Keratinocyte (primary cell): Measurements from ENCODE around the gene GIT2. TPM values are rescaled to one million over a fixed set of nuclear protein-coding genes. Genes with fewer than 3 reads are reported as not detected.

Source experiments
- DNase-seq: peaks from one replicate; pipeline ENCODE4 v3.0.0-alpha.2; 2011; ENCODE audit warnings: low read depth, missing footprints, low spot score
- FAIRE-seq: peaks from 2 replicates; lab custom pipeline; 2011; peaks lifted over from hg19 to GRCh38; lab: Jason Lieb, UNC
- H2AFZ ChIP-seq: 2 replicates; pipeline ENCODE4 v1.6.0; 2012; ENCODE audit warnings: low read length, control low read depth, inconsistent platforms; ENCODE audit not compliant: control insufficient read depth
- H3K27ac ChIP-seq: 2 replicates; pipeline ENCODE4 v1.5.1; 2011; ENCODE audit warnings: low read length; ENCODE audit not compliant: control insufficient read depth, insufficient read depth
- H3K27me3 ChIP-seq: 3 replicates; pipeline ENCODE4 v1.6.0; 2011; ENCODE audit warnings: low read length; ENCODE audit not compliant: control insufficient read depth, insufficient read depth; ENCODE audit errors: extremely low read depth
- H3K36me3 ChIP-seq, 2 experiments: 2 replicates in 1 of 2; 3 replicates in 1 of 2; pipeline ENCODE4 v1.5.1; 2011; ENCODE audit warnings: low read length in 2 of 2, mild to moderate bottlenecking in 1 of 2; ENCODE audit not compliant: control insufficient read depth in 2 of 2, insufficient read depth in 2 of 2; ENCODE audit errors: extremely low read depth in 1 of 2
- H3K4me1 ChIP-seq: 3 replicates; pipeline ENCODE4 v1.5.1; 2011; ENCODE audit warnings: low read length; ENCODE audit not compliant: control insufficient read depth, insufficient read depth; ENCODE audit errors: extremely low read depth
- H3K4me2 ChIP-seq: 3 replicates; pipeline ENCODE4 v1.6.0; 2011; ENCODE audit warnings: low read depth, low read length; ENCODE audit not compliant: control insufficient read depth, insufficient read depth; ENCODE audit errors: extremely low read depth
- H3K4me3 ChIP-seq, 3 experiments: fragments of 200-600 bp in 1 of 3; sonication (generic) in 1 of 3; 2 replicates in 2 of 3; 3 replicates in 1 of 3; pipeline ENCODE4 v1.5.1; 2011 to 2016; ENCODE audit warnings: low read length in 3 of 3, mild to moderate bottlenecking in 3 of 3, control low read depth in 2 of 3, inconsistent platforms in 1 of 3, low read depth in 1 of 3, mixed read lengths in 1 of 3, mixed run types in 1 of 3, moderate library complexity in 1 of 3; ENCODE audit not compliant: control insufficient read depth in 2 of 3, insufficient read depth in 2 of 3; ENCODE audit errors: extremely low read depth in 1 of 3
- H3K79me2 ChIP-seq: 2 replicates; pipeline ENCODE4 v1.6.0; 2012; ENCODE audit warnings: low read length; ENCODE audit not compliant: control insufficient read depth, insufficient read depth
- H3K9ac ChIP-seq: 3 replicates; pipeline ENCODE4 v1.6.0; 2011; ENCODE audit warnings: low read length; ENCODE audit not compliant: control insufficient read depth, insufficient read depth; ENCODE audit errors: extremely low read depth
- H3K9me1 ChIP-seq: 3 replicates; pipeline ENCODE4 v1.6.0; 2011; ENCODE audit warnings: low read length; ENCODE audit not compliant: control insufficient read depth, insufficient read depth; ENCODE audit errors: extremely low read depth
- H3K9me3 ChIP-seq: 2 replicates; pipeline ENCODE4 v1.5.1; 2012; ENCODE audit warnings: low read depth, low read length; ENCODE audit not compliant: control insufficient read depth
- H4K20me1 ChIP-seq: 3 replicates; pipeline ENCODE4 v1.6.0; 2011; ENCODE audit warnings: low read length; ENCODE audit not compliant: control insufficient read depth, insufficient read depth; ENCODE audit errors: extremely low read depth
- EZH2 ChIP-seq: IDR thresholded peaks from one replicate; pipeline ENCODE4 v1.6.1; 2012; ENCODE audit warnings: inconsistent platforms, mild to moderate bottlenecking, low read length, moderate library complexity
- dilution Hi-C: fragments of 300-500 bp; cut with MboI; formaldehyde crosslinking; loops from one replicate; pipeline ENCODE4 v1.7.0; 2020; ENCODE audit warnings: low sequenced_read_pairs; ENCODE audit not compliant: extremely low pct_ligation_motif_present
- polyA plus RNA-seq, 5 experiments: library from polyadenylated mRNA; depleted of rRNA in 3 of 5; stranded (reverse) in 3 of 5; stranded (forward) in 1 of 5; unstranded in 1 of 5; fragments of >200 nt; gene quantifications; 1 replicate in 1 of 5; 2 replicates in 3 of 5; 3 replicates in 1 of 5; pipeline versions ENCODE4 v1.2.1 to v1.2.3, GENCODE V29; 2011 to 2012; ENCODE audit warnings: missing spikeins in 2 of 5, low read depth in 1 of 5, low replicate concordance in 1 of 5
- TF ChIP-seq, protein P1 (sequence below), 3 experiments: IDR thresholded peaks in 1 of 3; conservative IDR thresholded peaks in 1 of 3; optimal IDR thresholded peaks in 1 of 3; 2 replicates in 2 of 3; 3 replicates in 1 of 3; pipeline versions ENCODE3 to v1.5.1; 2011; ENCODE audit warnings: low read length in 3 of 3, mild to moderate bottlenecking in 3 of 3, moderate library complexity in 2 of 3, control low read depth in 1 of 3, inconsistent platforms in 1 of 3; ENCODE audit not compliant: insufficient read depth in 2 of 3; ENCODE audit errors: extremely low read depth in 1 of 3

The GIT2 gene
- polyA plus RNA-seq, 1 donor (not counting 4 experiments of a cell fraction or from before 2014, with no cell fraction given), result 25.9 TPM

DNA sequence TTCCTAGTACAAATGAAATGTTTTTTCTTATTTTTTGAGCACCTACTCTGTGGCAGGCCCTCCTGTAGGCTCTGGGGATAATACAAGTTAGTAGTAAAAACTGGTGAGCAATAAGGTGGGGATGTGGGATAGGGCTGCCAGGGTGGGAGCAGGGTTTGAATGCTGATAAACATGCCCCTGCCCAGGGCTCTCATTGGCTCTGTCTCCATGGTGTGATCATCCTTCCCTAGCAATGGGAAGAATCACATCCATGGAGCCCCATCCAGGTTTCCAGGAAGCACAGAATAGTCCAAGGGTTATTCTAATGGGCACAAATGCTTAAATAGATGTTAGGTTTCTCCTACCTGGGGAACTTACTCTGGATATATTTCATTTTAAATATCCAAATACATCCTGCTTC lies 45.5 kb downstream of the GIT2 start:
- Histone ChIP-seq H3K4me3 (no peak overlapping the region), H3K9me3 (no peaks in the 10 kb centered on the region), H3K4me2 (no peak overlapping the region), H3K27ac (no peak overlapping the region), H3K9ac (no peak overlapping the region), H3K36me3 (peaks cover 18 to 27% of the 10 kb centered on the region in 2 experiments), H4K20me1 (no peaks in the 10 kb centered on the region), H3K4me1 (no peaks in the 10 kb centered on the region), H3K27me3 (no peaks in the 10 kb centered on the region), H3K79me2 (no peaks in the 10 kb centered on the region), H3K9me1 (no peaks in the 10 kb centered on the region), H2AFZ (no peak overlapping the region)
- DNase-seq (no peak), FAIRE-seq (no peak)
- dilution Hi-C loops, result no loop called here
- TF ChIP-seq, protein P1, sequence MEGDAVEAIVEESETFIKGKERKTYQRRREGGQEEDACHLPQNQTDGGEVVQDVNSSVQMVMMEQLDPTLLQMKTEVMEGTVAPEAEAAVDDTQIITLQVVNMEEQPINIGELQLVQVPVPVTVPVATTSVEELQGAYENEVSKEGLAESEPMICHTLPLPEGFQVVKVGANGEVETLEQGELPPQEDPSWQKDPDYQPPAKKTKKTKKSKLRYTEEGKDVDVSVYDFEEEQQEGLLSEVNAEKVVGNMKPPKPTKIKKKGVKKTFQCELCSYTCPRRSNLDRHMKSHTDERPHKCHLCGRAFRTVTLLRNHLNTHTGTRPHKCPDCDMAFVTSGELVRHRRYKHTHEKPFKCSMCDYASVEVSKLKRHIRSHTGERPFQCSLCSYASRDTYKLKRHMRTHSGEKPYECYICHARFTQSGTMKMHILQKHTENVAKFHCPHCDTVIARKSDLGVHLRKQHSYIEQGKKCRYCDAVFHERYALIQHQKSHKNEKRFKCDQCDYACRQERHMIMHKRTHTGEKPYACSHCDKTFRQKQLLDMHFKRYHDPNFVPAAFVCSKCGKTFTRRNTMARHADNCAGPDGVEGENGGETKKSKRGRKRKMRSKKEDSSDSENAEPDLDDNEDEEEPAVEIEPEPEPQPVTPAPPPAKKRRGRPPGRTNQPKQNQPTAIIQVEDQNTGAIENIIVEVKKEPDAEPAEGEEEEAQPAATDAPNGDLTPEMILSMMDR (optimal IDR thresholded peaks at IDR 0.05 in 1 of 3, IDR thresholded peaks at IDR 0.05 in 1 of 3, conservative IDR thresholded peaks at IDR 0.05 in 1 of 3; ENCODE audit: extremely low read depth in 1 of 3, insufficient read depth in 2 of 3, low read length in 3 of 3), result no peak
- no peak for TF ChIP-seq EZH2

- DNase-seq, result no peak
Observed at GRCh38 chr12:109949089-109949488, 47.1 kb downstream of the GIT2 start.

More at GRCh38 chr12:109949089-109949488, 47.1 kb downstream of the GIT2 start:
- Histone ChIP-seq H3K9ac (no peak overlapping the region), H3K4me3 (no peak overlapping the region), H3K4me2 (no peak overlapping the region), H3K27ac (no peak overlapping the region), H3K4me1 (no peaks in the 10 kb centered on the region), H3K9me3 (no peaks in the 10 kb centered on the region), H3K9me1 (no peaks in the 10 kb centered on the region), H2AFZ (no peak overlapping the region), H3K36me3 (peaks cover 21 to 32% of the 10 kb centered on the region in 2 experiments), H3K27me3 (no peaks in the 10 kb centered on the region), H3K79me2 (no peaks in the 10 kb centered on the region), H4K20me1 (no peaks in the 10 kb centered on the region)
- FAIRE-seq, result no peak
- no peak for TF ChIP-seq EZH2
- TF ChIP-seq, protein P1 (optimal IDR thresholded peaks at IDR 0.05 in 1 of 3, IDR thresholded peaks at IDR 0.05 in 1 of 3, conservative IDR thresholded peaks at IDR 0.05 in 1 of 3; ENCODE audit: extremely low read depth in 1 of 3, insufficient read depth in 2 of 3, low read length in 3 of 3), result no peak
- dilution Hi-C loops, result no loop called here
